Stimulated activated CD8-positive, alpha-beta memory T cell treated with anti-CD3 and anti-CD28 coated beads, Interleukin-7, amount 100 ng/mL, for 24 hours (primary cell): ENCODE results near the gene EPHA8.

Experiments used
- DNase-seq: peaks from one replicate; pipeline ENCODE4 v3.0.0-alpha.2; 2020; ENCODE audit warnings: low read depth

Gene EPHA8

GRCh38 chr1:22645931-22646330, 82.6 kb downstream of the EPHA8 start:
- no peak for DNase-seq

- no peak for DNase-seq
Measured at GRCh38 chr1:22646384-22646783, 83.1 kb downstream of the EPHA8 start.

GRCh38 chr1:22650089-22650693, 86.9 kb downstream of the EPHA8 start:
- DNase-seq = no peak

DNA sequence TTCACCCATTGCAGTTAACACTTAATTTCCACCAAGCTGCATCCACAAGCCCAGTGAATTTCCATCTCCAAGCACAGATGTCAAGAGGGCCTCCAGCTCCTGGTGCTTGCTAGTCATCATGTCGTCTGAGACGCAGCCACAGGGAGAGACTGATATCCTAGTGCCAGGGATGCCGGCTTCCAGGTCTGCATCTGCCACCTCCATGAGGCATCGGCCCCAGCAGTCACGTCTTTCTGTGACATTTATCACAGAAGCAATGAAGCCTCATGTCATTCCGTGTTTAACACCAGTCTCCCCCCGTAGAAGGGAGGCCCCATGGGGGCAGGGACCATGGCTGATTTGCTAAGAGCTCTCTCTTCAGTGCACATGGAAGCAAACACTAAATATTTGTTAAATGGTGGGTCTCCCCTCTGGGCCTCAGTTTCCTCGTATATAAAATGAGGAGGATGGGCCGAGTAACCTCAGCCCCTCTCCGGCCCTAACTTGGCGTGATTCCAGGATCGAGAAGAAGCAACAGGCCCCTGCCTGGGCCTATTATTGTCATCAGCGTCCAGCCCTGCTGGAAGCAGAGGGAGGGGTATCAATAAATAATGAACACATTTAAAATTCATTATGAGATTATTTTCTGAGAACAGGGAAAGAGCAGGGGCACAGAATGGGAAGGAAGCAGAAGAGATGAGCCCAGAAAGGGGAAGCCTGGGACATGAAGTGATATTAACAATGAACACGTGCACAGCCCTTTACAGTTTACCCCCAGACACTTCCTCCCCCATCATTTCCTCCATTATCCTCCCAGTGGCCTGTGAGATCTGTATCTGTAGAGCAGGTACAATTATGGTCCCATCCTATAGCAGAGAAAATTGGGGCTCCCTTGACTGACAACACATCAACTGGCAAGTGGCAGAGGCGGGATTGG, 88.9 kb downstream of the EPHA8 start:
- DNase-seq = no peak

GRCh38 chr1:22652881-22653316, 89.6 kb downstream of the EPHA8 start, which contains the start of gene C1QB:
Gene C1QB (plus strand): TSS chr1:22653236. CDS start chr1:22659463, 6,227 bp downstream.
- DNase-seq = no peak
